Measurements from ENCODE around the gene ZNF497. TPM values are rescaled to one million over a fixed set of nuclear protein-coding genes. Genes with fewer than 3 reads are reported as not detected.

Gene ZNF497
- total and polyA plus RNA-seq, 2 of the 8 experiments (the other 6 are each of a cell fraction or from before 2014, with no cell fraction given): 0.93 to 1.4 TPM

- H3K79me2 ChIP-seq (ENCODE audit: control insufficient read depth in 1 of 2, insufficient read depth in 2 of 2, low read length in 2 of 2): peaks cover 0 to 29% of the 10 kb centered on the region in 2 experiments; a peak in 3 of 4 replicates
- H2BK15ac ChIP-seq (ENCODE audit: low read length): no peak overlapping the region
- H3K4me2 ChIP-seq (ENCODE audit: insufficient read depth in 1 of 2, low read depth in 2 of 2, low read length in 2 of 2): no peak overlapping the region
- no peak overlapping the region; the same call in 1 of the 2 replicates for H4K8ac ChIP-seq (ENCODE audit: extremely low read depth, insufficient read depth, low read length)
- H3K4me1 ChIP-seq (replicated peaks in 1 of 4; ENCODE audit: control insufficient read depth in 3 of 4, insufficient read depth in 4 of 4, low read length in 3 of 4): peaks cover 0 to 22% (median 12%) of the 10 kb centered on the region in 4 experiments; a peak in 5 of 7 replicates
- 0 out of 2 replicates have a peak, but pooled peaks cover 2% of the 10 kb centered on the region for H3K79me1 ChIP-seq (ENCODE audit: low read depth, low read length)
- no peak for FAIRE-seq
- no peak overlapping the region for H3K27ac ChIP-seq (ENCODE audit: low read depth, low read length)
- no peak overlapping the region for H2BK120ac ChIP-seq (replicated peaks; ENCODE audit: low read depth, low read length)
- POLR2A ChIA-PET (ENCODE audit: partially characterized antibody): interaction anchor here (0.8 to 1.1 kb wide), 3 partner anchors 32 to 166 kb away, joined by 3 read pairs; no protein-coding TSS in a partner anchor
- no peak overlapping the region for H2AFZ ChIP-seq (ENCODE audit: low read length)
- no peak overlapping the region for H3K4me3 ChIP-seq (ENCODE audit: extremely low read depth in 1 of 4, insufficient read depth in 2 of 4, low read depth in 3 of 4, low read length in 4 of 4)
- no peak overlapping the region for H3K18ac ChIP-seq (ENCODE audit: extremely low read depth, low read length)
- H2BK5ac ChIP-seq (ENCODE audit: low read depth, low read length): no peak overlapping the region
- H2AK5ac ChIP-seq (ENCODE audit: low read depth, low read length): no peak overlapping the region
- no peak overlapping the region for H2BK12ac ChIP-seq (ENCODE audit: low read depth, low read length)
- H3K4ac ChIP-seq (replicated peaks; ENCODE audit: insufficient read length, low read depth, low read length): no peak overlapping the region
- H3K56ac ChIP-seq (replicated peaks; ENCODE audit: insufficient read length, low read depth, low read length): no peak overlapping the region
- no peak for DNase-seq (ENCODE audit: low read depth in 1 of 2, low spot score in 2 of 2)
- H3K23ac ChIP-seq (ENCODE audit: insufficient read length): no peak overlapping the region
- peaks cover 9% of the 10 kb centered on the region for H3K23me2 ChIP-seq (ENCODE audit: low read depth, low read length)
- no peak overlapping the region; a peak in 1 of 7 replicates for H3K9ac ChIP-seq (replicated peaks in 1 of 4; ENCODE audit: extremely low read depth in 1 of 4, low read depth in 3 of 4, low read length in 3 of 4)
- no peak overlapping the region for H4K91ac ChIP-seq (replicated peaks; ENCODE audit: insufficient read length, low read length)
- H2BK20ac ChIP-seq (ENCODE audit: low read length): no peak overlapping the region
- H3K9me3 ChIP-seq (ENCODE audit: insufficient read depth in 2 of 2, low read depth in 1 of 2, low read length in 1 of 2): no peaks in the 10 kb centered on the region
- WGBS, 2 experiments (ENCODE audit: extremely low coverage in 1 of 2, insufficient coverage in 1 of 2, insufficient read length in 1 of 2, insufficient replicate concordance in 2 of 2, low coverage in 1 of 2, low lambda C conversion rate in 2 of 2, missing lambda C conversion rate in 1 of 2): 95% methylated on average over 25 of the region's 26 CpGs; no CpG with 5 or more reads in 1 of the 2 experiments
- H4K20me1 ChIP-seq (replicated peaks in 1 of 2; ENCODE audit: control insufficient read depth in 1 of 2, insufficient read depth in 2 of 2, low read length in 2 of 2): peaks cover 15 to 21% of the 10 kb centered on the region in 2 experiments
- H3K36me3 ChIP-seq (ENCODE audit: control insufficient read depth in 2 of 4, insufficient read depth in 4 of 4, low read length in 3 of 4): peaks cover 19 to 56% (median 44%) of the 10 kb centered on the region in 4 experiments
- no peak overlapping the region for H4K5ac ChIP-seq (ENCODE audit: insufficient read length, low read depth, low read length)
- TF ChIP-seq POLR2AphosphoS5 (IDR thresholded peaks at IDR 0.05; ENCODE audit: low read depth, low read length) (peak; percentile 44; the same call in 1 of the 2 replicates), GTF2F1 (IDR thresholded peaks at IDR 0.05; ENCODE audit: borderline replicate concordance, low read depth, low read length) (no peak), POLR2A (IDR thresholded peaks at IDR 0.05; ENCODE audit: control extremely low read depth in 1 of 2, low read depth in 2 of 2, low read length in 2 of 2) (peak; percentile 5 to 48; a peak in 2 of 3 replicates), EP300 (IDR thresholded peaks at IDR 0.05; ENCODE audit: borderline replicate concordance in 1 of 2, low read depth in 2 of 2, low read length in 2 of 2) (no peak)
- no peak overlapping the region for H3K14ac ChIP-seq (ENCODE audit: insufficient read length)
- peaks cover 3 to 13% (median 11%) of the 10 kb centered on the region in 4 experiments; a peak in 6 of 7 replicates for H3K27me3 ChIP-seq (replicated peaks in 1 of 4; ENCODE audit: control insufficient read depth in 3 of 4, extremely low read depth in 1 of 4, insufficient read depth in 3 of 4, low read length in 3 of 4)
- CTCF ChIA-PET (ENCODE audit: partially characterized antibody): no interaction called here
These were observed 30.6 kb upstream of the ZNF497 start for GRCh38 chr19:58392945-58393724.

Data from H1 (cell line).